Measurements from ENCODE around the gene TBC1D14. TPM values are rescaled to one million over a fixed set of nuclear protein-coding genes. Genes with fewer than 3 reads are reported as not detected.

Gene TBC1D14
- total RNA-seq, 2 experiments from 2014 or later = 38.4 to 44.1 TPM

GRCh38 chr4:6955261-6955911 is 45.8 kb downstream of the TBC1D14 start:
- Histone ChIP-seq H3K36me3 (ENCODE audit: insufficient read depth, low read length) (no peaks in the 10 kb centered on the region), H4K20me1 (ENCODE audit: insufficient read depth, low read length) (no peaks in the 10 kb centered on the region; the same call in 1 of the 2 replicates), H3K4me2 (ENCODE audit: low read length) (no peak overlapping the region), H3K79me2 (ENCODE audit: insufficient read depth, low read depth, low read length) (no peaks in the 10 kb centered on the region), H3K9me2 (ENCODE audit: insufficient read depth, low read length) (no peaks in the 10 kb centered on the region), H3K4me3 (ENCODE audit: low read depth, low read length, poor library complexity, severe bottlenecking) (no peak overlapping the region), H3K9me3 (ENCODE audit: low read length) (no peaks in the 10 kb centered on the region), H2AFZ (ENCODE audit: low read length) (no peak overlapping the region), H3K27ac (ENCODE audit: low read depth, low read length, poor library complexity, severe bottlenecking) (no peak overlapping the region), H3K4me1 (ENCODE audit: insufficient read depth, low read length, poor library complexity, severe bottlenecking) (no peaks in the 10 kb centered on the region)
- POLR2A ChIA-PET = interaction anchor here (0.6 kb wide), 1 partner anchor 8 kb away, joined by 7 read pairs; no protein-coding TSS in a partner anchor
- CTCF ChIA-PET (ENCODE audit: unreplicated experiment) = no interaction called here
- intact Hi-C loops (cut with micrococcal nuclease; ENCODE audit: unreplicated experiment) = no loop called here
- TF ChIP-seq CTCF (conservative IDR thresholded peaks at IDR 0.05; ENCODE audit: low read length) (no peak), EZH2phosphoT487 (IDR thresholded peaks at IDR 0.05; ENCODE audit: borderline replicate concordance, low read depth, low read length) (no peak)
- BruUV-seq (replicated peaks) = no TSS peak
- no peak for DNase-seq (ENCODE audit: low spot score)

- Histone ChIP-seq H3K9me3 (ENCODE audit: low read length) (no peaks in the 10 kb centered on the region), H4K20me1 (ENCODE audit: insufficient read depth, low read length) (no peaks in the 10 kb centered on the region; the same call in 1 of the 2 replicates), H3K9me2 (ENCODE audit: insufficient read depth, low read length) (no peaks in the 10 kb centered on the region), H3K27ac (ENCODE audit: low read depth, low read length, poor library complexity, severe bottlenecking) (no peak overlapping the region), H3K79me2 (ENCODE audit: insufficient read depth, low read depth, low read length) (no peaks in the 10 kb centered on the region), H3K4me1 (ENCODE audit: insufficient read depth, low read length, poor library complexity, severe bottlenecking) (no peaks in the 10 kb centered on the region), H3K4me3 (ENCODE audit: low read depth, low read length, poor library complexity, severe bottlenecking) (no peak overlapping the region), H2AFZ (ENCODE audit: low read length) (no peak overlapping the region), H3K36me3 (ENCODE audit: insufficient read depth, low read length) (no peaks in the 10 kb centered on the region), H3K4me2 (ENCODE audit: low read length) (no peak overlapping the region)
- ChIA-PET POLR2A (interaction anchor here (0.6 kb wide), 1 partner anchor 8 kb away, joined by 7 read pairs; no protein-coding TSS in a partner anchor), CTCF (ENCODE audit: unreplicated experiment) (no interaction called here)
- BruUV-seq (replicated peaks) = no TSS peak
- TF ChIP-seq EZH2phosphoT487 (IDR thresholded peaks at IDR 0.05; ENCODE audit: borderline replicate concordance, low read depth, low read length) (no peak), CTCF (conservative IDR thresholded peaks at IDR 0.05; ENCODE audit: low read length) (no peak)
- intact Hi-C loops (cut with micrococcal nuclease; ENCODE audit: unreplicated experiment) = no loop called here
- DNase-seq (ENCODE audit: low spot score) = no peak
Observed at GRCh38 chr4:6956087-6956433, 46.4 kb downstream of the TBC1D14 start.

- DNase-seq (ENCODE audit: low spot score) = no peak
- no peaks in the 10 kb centered on the region for H3K9me2 ChIP-seq (ENCODE audit: insufficient read depth, low read length)
- no peaks in the 10 kb centered on the region; the same call in 1 of the 2 replicates for H4K20me1 ChIP-seq (ENCODE audit: insufficient read depth, low read length)
- ChIA-PET POLR2A (no interaction called here), CTCF (ENCODE audit: unreplicated experiment) (no interaction called here)
- no peak overlapping the region for H2AFZ ChIP-seq (ENCODE audit: low read length)
- H3K9me3 ChIP-seq (ENCODE audit: low read length) = no peaks in the 10 kb centered on the region
- no peaks in the 10 kb centered on the region for H3K4me1 ChIP-seq (ENCODE audit: insufficient read depth, low read length, poor library complexity, severe bottlenecking)
- no TSS peak for BruUV-seq (replicated peaks)
- H3K36me3 ChIP-seq (ENCODE audit: insufficient read depth, low read length) = no peaks in the 10 kb centered on the region
- intact Hi-C loops (cut with micrococcal nuclease; ENCODE audit: unreplicated experiment) = no loop called here
- H3K27ac ChIP-seq (ENCODE audit: low read depth, low read length, poor library complexity, severe bottlenecking) = no peak overlapping the region
- no peaks in the 10 kb centered on the region for H3K79me2 ChIP-seq (ENCODE audit: insufficient read depth, low read depth, low read length)
- TF ChIP-seq EZH2phosphoT487 (IDR thresholded peaks at IDR 0.05; ENCODE audit: borderline replicate concordance, low read depth, low read length) = no peak
- TF ChIP-seq CTCF (conservative IDR thresholded peaks at IDR 0.05; ENCODE audit: low read length) = no peak
- H3K4me3 ChIP-seq (ENCODE audit: low read depth, low read length, poor library complexity, severe bottlenecking) = no peak overlapping the region
- H3K4me2 ChIP-seq (ENCODE audit: low read length) = no peak overlapping the region
Observed at GRCh38 chr4:6956434-6957147, 47.0 kb downstream of the TBC1D14 start.
